Measurements from ENCODE around the gene SUPT6H. TPM values are rescaled to one million over a fixed set of nuclear protein-coding genes. Genes with fewer than 3 reads are reported as not detected.

Gene SUPT6H
- total RNA-seq, 2 experiments from 2014 or later: 33.7 to 76.5 TPM

DNA sequence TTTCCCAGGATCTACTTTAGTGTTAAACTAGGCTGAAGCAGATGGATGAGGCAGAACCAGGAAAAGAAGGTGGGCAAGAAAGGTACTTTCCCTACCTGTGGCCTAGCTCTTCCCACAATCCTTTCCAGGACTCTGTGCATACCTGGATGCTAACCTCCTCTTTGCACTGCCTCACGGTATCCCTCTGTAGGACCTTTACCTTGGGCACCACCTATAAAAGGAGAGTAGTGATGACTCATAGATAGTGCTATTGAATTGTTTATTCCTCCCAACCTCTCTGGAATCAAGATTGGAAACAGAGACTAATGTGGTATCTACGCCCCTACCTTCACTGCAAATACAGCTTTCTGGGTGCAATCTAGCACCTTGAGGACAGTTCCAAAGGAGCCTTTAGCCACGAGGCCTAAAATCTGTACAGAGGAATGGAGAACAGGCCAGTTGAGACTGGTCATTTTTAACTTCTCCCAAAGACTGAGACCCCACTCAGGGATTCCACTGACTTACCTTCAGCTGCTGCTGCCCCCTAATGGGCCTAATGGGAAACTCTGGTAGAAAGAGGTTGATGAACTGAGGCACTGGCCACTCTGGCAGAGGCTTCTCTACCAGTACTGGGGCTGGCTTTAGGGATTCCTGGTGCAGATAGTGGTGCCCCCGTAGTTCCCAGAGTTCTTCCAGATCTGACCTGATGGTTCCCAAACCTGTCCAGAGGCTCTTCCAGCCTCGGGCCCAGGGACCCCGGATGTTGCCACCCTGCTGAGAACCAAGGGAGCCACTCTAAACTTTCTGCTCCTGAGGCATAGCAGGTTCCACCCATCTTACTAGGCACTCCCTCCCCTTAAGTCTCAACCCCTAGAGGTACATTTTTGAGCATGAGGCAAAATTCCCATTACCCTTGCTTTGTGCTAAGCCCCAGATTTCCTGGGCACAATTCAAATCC lies 48.8 kb upstream of the SUPT6H start:
- H3K27ac ChIP-seq (ENCODE audit: low read depth, low read length, poor library complexity, severe bottlenecking): peak overlapping the region; percentile 31
- no TSS peak for BruUV-seq (replicated peaks)
- TF ChIP-seq, protein P1, sequence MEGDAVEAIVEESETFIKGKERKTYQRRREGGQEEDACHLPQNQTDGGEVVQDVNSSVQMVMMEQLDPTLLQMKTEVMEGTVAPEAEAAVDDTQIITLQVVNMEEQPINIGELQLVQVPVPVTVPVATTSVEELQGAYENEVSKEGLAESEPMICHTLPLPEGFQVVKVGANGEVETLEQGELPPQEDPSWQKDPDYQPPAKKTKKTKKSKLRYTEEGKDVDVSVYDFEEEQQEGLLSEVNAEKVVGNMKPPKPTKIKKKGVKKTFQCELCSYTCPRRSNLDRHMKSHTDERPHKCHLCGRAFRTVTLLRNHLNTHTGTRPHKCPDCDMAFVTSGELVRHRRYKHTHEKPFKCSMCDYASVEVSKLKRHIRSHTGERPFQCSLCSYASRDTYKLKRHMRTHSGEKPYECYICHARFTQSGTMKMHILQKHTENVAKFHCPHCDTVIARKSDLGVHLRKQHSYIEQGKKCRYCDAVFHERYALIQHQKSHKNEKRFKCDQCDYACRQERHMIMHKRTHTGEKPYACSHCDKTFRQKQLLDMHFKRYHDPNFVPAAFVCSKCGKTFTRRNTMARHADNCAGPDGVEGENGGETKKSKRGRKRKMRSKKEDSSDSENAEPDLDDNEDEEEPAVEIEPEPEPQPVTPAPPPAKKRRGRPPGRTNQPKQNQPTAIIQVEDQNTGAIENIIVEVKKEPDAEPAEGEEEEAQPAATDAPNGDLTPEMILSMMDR (conservative IDR thresholded peaks at IDR 0.05; ENCODE audit: low read length): peak; percentile 83
- TF ChIP-seq EZH2phosphoT487 (IDR thresholded peaks at IDR 0.05; ENCODE audit: borderline replicate concordance, low read depth, low read length): no peak
- H4K20me1 ChIP-seq (ENCODE audit: insufficient read depth, low read length): no peaks in the 10 kb centered on the region
- no peak overlapping the region for H3K4me2 ChIP-seq (ENCODE audit: low read length)
- POLR2A ChIA-PET: no interaction called here
- intact Hi-C loops (cut with micrococcal nuclease; ENCODE audit: unreplicated experiment): loop anchor here (1.0 to 5.0 kb wide), 2 partner anchors 61 to 119 kb away; partner anchors contain the start of gene UNC119
- no peak overlapping the region for H3K4me3 ChIP-seq (ENCODE audit: low read depth, low read length, poor library complexity, severe bottlenecking)
- peaks cover 97% of the 10 kb centered on the region for H3K36me3 ChIP-seq (ENCODE audit: insufficient read depth, low read length)
- H3K79me2 ChIP-seq (ENCODE audit: insufficient read depth, low read depth, low read length): no peaks in the 10 kb centered on the region
- DNase-seq (ENCODE audit: low spot score): peak; percentile 55
- no peaks in the 10 kb centered on the region for H3K9me3 ChIP-seq (ENCODE audit: low read length)
- H3K4me1 ChIP-seq (ENCODE audit: insufficient read depth, low read length, poor library complexity, severe bottlenecking): peaks cover 23% of the 10 kb centered on the region
- H3K9me2 ChIP-seq (ENCODE audit: insufficient read depth, low read length): no peaks in the 10 kb centered on the region
- H2AFZ ChIP-seq (ENCODE audit: low read length): no peak overlapping the region
- CTCF ChIA-PET (ENCODE audit: unreplicated experiment): no interaction called here

DNA sequence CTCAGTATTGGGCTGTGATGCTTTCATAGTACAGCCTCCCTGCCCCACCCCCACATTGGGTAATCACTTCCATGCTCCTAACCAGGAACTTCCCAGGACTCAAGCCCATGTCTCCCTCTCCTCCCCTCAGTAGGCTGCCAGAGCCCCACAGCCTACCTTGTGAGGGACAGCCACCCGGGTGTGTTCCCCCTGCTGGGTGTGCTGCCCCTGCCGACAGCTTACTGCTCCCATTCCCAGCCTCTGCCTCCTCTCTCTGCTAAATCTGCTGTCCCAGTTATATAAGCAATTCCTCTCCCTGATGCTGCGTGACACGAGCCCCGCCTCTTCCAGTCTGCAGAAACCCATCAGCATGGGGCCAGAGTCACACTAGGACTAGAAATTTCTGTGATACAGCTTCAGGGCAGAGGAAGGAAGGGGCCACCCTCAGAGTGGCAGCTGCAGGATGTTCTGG lies 48.0 kb upstream of the SUPT6H start, which contains the start of gene RSKR:
TSS of gene RSKR (minus strand) at position 255 of the 451 bp plus-strand sequence. CDS start at position 231, 24 bp downstream.
- no peaks in the 10 kb centered on the region for H4K20me1 ChIP-seq (ENCODE audit: insufficient read depth, low read length)
- no peak for TF ChIP-seq EZH2phosphoT487 (IDR thresholded peaks at IDR 0.05; ENCODE audit: borderline replicate concordance, low read depth, low read length)
- TF ChIP-seq, protein P1 (conservative IDR thresholded peaks at IDR 0.05; ENCODE audit: low read length): no peak
- no peaks in the 10 kb centered on the region for H3K9me2 ChIP-seq (ENCODE audit: insufficient read depth, low read length)
- no peak within 1 kb of the TSS for H3K4me3 ChIP-seq (ENCODE audit: low read depth, low read length, poor library complexity, severe bottlenecking)
- POLR2A ChIA-PET: no interaction called here
- H3K36me3 ChIP-seq (ENCODE audit: insufficient read depth, low read length): peaks cover 98% of the 10 kb centered on the region
- no peaks in the 10 kb centered on the region for H3K79me2 ChIP-seq (ENCODE audit: insufficient read depth, low read depth, low read length)
- no peak within 1 kb of the TSS for H3K4me2 ChIP-seq (ENCODE audit: low read length)
- no peak for DNase-seq (ENCODE audit: low spot score)
- no peaks in the 10 kb centered on the region for H3K9me3 ChIP-seq (ENCODE audit: low read length)
- BruUV-seq (replicated peaks): no TSS peak
- H3K27ac ChIP-seq (ENCODE audit: low read depth, low read length, poor library complexity, severe bottlenecking): peak within 1 kb of the TSS; percentile 31
- peaks cover 23% of the 10 kb centered on the region for H3K4me1 ChIP-seq (ENCODE audit: insufficient read depth, low read length, poor library complexity, severe bottlenecking)
- no peak within 1 kb of the TSS for H2AFZ ChIP-seq (ENCODE audit: low read length)
- intact Hi-C loops (cut with micrococcal nuclease; ENCODE audit: unreplicated experiment): loop anchor here (1.0 to 5.0 kb wide), 2 partner anchors 62 to 120 kb away; partner anchors contain the start of gene UNC119
- CTCF ChIA-PET (ENCODE audit: unreplicated experiment): no interaction called here

All from OCI-LY7 (cell line).